Activated effector memory CD4-positive, alpha-beta T cell treated with Interleukin-2 at 50 U/mL for 16 hours (primary cell): ENCODE measurements around the gene DAAM1.

Source experiments
- DNase-seq: peaks from one replicate; pipeline ENCODE4 v3.0.0-alpha.2; 2020

Gene DAAM1

GRCh38 chr14:59187802-59188460, 536 bp upstream of the DAAM1 start:
- DNase-seq, result peak; percentile 18

GRCh38 chr14:59189091-59189785, 771 bp downstream of the DAAM1 start:
- DNase-seq, result peak; percentile 23

GRCh38 chr14:59189786-59190368, 1.4 kb downstream of the DAAM1 start:
- peak; percentile 42 for DNase-seq

- no peak for DNase-seq
Measured at GRCh38 chr14:59190372-59190771, 1.9 kb downstream of the DAAM1 start.

- DNase-seq, result no peak
Measured at GRCh38 chr14:59195912-59196311, 7.4 kb downstream of the DAAM1 start.

- DNase-seq, result no peak
Measured at GRCh38 chr14:59197695-59198262, 9.3 kb downstream of the DAAM1 start.

GRCh38 chr14:59199205-59199604, 10.7 kb downstream of the DAAM1 start:
- DNase-seq, result no peak

- DNase-seq, result no peak
Measured at GRCh38 chr14:59199614-59200013, 11.1 kb downstream of the DAAM1 start.

- no peak for DNase-seq
Measured at GRCh38 chr14:59200195-59200594, 11.7 kb downstream of the DAAM1 start.

GRCh38 chr14:59202031-59202430, 13.6 kb downstream of the DAAM1 start:
- DNase-seq, result no peak

GRCh38 chr14:59204305-59204704, 15.8 kb downstream of the DAAM1 start:
- no peak for DNase-seq

GRCh38 chr14:59206892-59207291, 18.4 kb downstream of the DAAM1 start:
- DNase-seq, result no peak

GRCh38 chr14:59207506-59207933, 19.1 kb downstream of the DAAM1 start:
- DNase-seq, result no peak

- DNase-seq, result no peak
Measured at GRCh38 chr14:59208224-59208814, 19.9 kb downstream of the DAAM1 start.

GRCh38 chr14:59208954-59209353, 20.5 kb downstream of the DAAM1 start:
- no peak for DNase-seq

- no peak for DNase-seq
Measured at GRCh38 chr14:59210621-59211020, 22.2 kb downstream of the DAAM1 start.

GRCh38 chr14:59213368-59214315, 25.2 kb downstream of the DAAM1 start:
- DNase-seq, result no peak

- no peak for DNase-seq
Measured at GRCh38 chr14:59214702-59215302, 26.3 kb downstream of the DAAM1 start.

GRCh38 chr14:59215322-59215721, 26.9 kb downstream of the DAAM1 start:
- no peak for DNase-seq

GRCh38 chr14:59215757-59216156, 27.3 kb downstream of the DAAM1 start:
- DNase-seq, result no peak

- DNase-seq, result no peak
Measured at GRCh38 chr14:59217011-59217410, 28.5 kb downstream of the DAAM1 start.

- DNase-seq, result no peak
Measured at GRCh38 chr14:59221568-59221967, 33.1 kb downstream of the DAAM1 start.
